Brain microvascular endothelial cell (primary cell): Measurements from ENCODE around the gene LSAMP.
A peak's percentile ranks its signal among the peaks of the same experiment; 100 is the strongest.

ENCODE experiments used
- DNase-seq: peaks from one replicate; pipeline ENCODE4 v3.0.0-alpha.2; 2020
- H3K27ac ChIP-seq: fragments of 250-450 bp; sonication (Bioruptor Pico); 2 replicates; pipeline ENCODE4 v1.5.1; 2020; ENCODE audit warnings: mild to moderate bottlenecking, moderate library complexity
- H3K27me3 ChIP-seq: fragments of 250-450 bp; sonication (Bioruptor Pico); replicated peaks from 2 replicates; pipeline ENCODE4 v1.5.1; 2020; ENCODE audit warnings: mild to moderate bottlenecking
- H3K36me3 ChIP-seq: fragments of 250-450 bp; sonication (Bioruptor Pico); replicated peaks from 2 replicates; pipeline ENCODE4 v1.5.1; 2020; ENCODE audit warnings: mild to moderate bottlenecking
- H3K4me3 ChIP-seq: 2 replicates; pipeline ENCODE4 v1.5.1; 2011; ENCODE audit warnings: low read depth, mild to moderate bottlenecking, control low read depth, low read length, moderate library complexity
- in situ Hi-C: cut with HindIII; loops from 2 replicates; pipeline ENCODE4 v1.10.0; 2017; ENCODE audit warnings: low sequenced_read_pairs, low pct_ligation_motif_present
- TF ChIP-seq, protein P1 (sequence below): IDR thresholded peaks from 2 replicates; pipeline ENCODE4 v1.5.1; 2011; ENCODE audit warnings: low read depth, mild to moderate bottlenecking, moderate library complexity, low read length, control low read depth, inconsistent platforms; ENCODE audit errors: missing control alignments

LSAMP gene

DNA sequence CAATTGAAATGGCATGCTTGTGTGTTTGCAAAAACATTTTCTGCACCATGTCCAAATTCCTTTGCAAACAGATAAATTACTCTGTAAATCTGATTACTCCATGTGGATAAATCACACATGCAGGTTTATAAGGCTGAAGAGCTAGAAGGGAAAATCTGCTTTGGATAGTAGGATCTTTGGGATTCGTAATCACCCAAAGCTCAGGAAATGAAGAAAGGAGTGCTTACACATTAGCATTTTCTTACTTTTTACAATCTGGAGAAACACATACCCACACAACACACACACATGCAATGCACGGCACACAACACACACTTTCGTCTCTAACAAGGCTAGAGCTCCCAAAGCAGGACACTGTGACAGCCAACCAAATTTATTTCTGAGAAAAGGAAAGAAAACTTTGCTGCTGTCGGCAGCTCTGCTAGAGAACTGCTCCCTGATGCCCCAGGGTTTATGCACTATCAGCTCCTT, 2.1 kb downstream of the LSAMP start:
- Histone ChIP-seq H3K27ac (no peak overlapping the region), H3K4me3 (peak overlapping the region; percentile 33), H3K27me3 (no peaks in the 10 kb centered on the region), H3K36me3 (no peaks in the 10 kb centered on the region)
- TF ChIP-seq, protein P1, sequence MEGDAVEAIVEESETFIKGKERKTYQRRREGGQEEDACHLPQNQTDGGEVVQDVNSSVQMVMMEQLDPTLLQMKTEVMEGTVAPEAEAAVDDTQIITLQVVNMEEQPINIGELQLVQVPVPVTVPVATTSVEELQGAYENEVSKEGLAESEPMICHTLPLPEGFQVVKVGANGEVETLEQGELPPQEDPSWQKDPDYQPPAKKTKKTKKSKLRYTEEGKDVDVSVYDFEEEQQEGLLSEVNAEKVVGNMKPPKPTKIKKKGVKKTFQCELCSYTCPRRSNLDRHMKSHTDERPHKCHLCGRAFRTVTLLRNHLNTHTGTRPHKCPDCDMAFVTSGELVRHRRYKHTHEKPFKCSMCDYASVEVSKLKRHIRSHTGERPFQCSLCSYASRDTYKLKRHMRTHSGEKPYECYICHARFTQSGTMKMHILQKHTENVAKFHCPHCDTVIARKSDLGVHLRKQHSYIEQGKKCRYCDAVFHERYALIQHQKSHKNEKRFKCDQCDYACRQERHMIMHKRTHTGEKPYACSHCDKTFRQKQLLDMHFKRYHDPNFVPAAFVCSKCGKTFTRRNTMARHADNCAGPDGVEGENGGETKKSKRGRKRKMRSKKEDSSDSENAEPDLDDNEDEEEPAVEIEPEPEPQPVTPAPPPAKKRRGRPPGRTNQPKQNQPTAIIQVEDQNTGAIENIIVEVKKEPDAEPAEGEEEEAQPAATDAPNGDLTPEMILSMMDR = no peak
- in situ Hi-C loops = no loop called here
- no peak for DNase-seq

DNA sequence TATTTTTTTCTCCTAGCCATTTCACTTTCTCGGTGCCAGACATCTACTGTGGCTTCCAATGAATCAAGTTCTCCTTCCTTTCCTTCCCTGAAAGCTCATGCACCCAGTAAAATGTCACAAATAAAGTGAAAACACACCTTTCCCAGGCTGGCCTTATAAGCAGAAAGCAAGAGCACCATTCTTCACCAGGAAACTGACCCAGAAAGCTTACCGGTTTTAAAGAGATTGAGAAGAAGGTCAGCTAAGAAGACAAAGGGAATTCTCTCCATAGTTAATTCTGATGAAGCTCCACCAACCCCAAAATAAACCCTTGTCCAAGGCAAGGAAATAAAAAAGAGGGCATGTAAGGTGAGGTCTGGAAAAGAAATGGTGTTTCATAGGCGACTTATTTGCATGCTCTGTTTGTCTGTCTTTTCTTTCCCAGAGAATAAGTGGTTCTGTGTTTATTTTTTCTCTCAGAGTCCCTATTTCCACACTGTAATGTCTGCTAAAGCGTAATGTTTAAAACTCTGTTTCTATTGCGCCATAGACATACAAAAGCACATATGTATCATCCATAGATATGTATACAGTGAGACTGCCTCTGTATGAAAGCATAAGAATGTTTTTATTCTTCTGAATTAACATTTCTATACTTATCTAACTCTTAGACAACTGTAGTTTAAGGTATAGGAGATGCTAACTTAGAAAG, 2.8 kb downstream of the LSAMP start:
- H3K27me3 ChIP-seq = no peaks in the 10 kb centered on the region
- TF ChIP-seq, protein P1 = no peak
- H3K27ac ChIP-seq = no peak overlapping the region
- no peaks in the 10 kb centered on the region for H3K36me3 ChIP-seq
- in situ Hi-C loops = no loop called here
- H3K4me3 ChIP-seq = no peak overlapping the region
- no peak for DNase-seq

DNA sequence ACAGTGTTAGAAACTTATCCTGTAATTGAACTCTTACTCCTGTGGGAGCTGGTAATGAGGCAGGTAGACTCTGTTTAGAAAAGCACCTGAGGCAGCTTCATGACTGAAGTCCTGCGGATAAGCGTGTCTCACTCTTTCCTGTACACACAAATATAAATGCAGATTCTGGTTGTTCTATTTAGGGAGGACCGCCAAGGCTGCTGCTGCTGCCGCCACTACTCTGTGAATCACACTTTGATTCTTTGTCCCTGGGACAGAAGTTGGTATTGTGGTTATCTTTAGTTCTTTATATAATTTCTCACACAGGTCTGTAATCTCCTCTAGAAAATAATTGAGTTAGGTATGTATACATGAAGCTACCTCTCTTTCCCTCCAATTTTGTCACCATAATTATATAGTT, 3.6 kb downstream of the LSAMP start:
- in situ Hi-C loops = no loop called here
- TF ChIP-seq, protein P1 = no peak

DNA sequence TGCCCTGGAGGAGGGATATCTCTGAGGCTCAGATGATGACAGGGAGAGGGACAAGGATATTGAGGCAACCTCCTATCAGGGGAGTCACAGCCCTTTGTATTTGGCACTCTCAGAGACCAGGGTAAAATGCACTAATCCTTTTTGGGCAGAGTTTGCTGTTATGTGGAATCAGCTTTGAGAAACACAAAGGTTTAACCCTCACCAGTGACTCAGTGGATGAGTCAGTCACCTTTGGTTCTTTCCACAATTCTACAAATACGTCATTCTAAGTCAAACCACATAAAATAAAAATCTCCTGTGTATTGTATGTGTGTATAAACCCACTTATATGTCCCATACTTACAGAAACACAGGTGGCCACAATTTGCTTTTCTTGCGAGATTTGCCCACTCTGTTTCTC, 5.1 kb downstream of the LSAMP start:
- H3K36me3 ChIP-seq = no peaks in the 10 kb centered on the region
- TF ChIP-seq, protein P1 = no peak
- no peaks in the 10 kb centered on the region for H3K27me3 ChIP-seq
- in situ Hi-C loops = no loop called here
- H3K4me3 ChIP-seq = no peak overlapping the region
- H3K27ac ChIP-seq = no peak overlapping the region
- DNase-seq = peak; percentile 76

More for the DNA sequence above, 3.6 kb downstream of the LSAMP start:
- Histone ChIP-seq H3K27ac (no peak overlapping the region), H3K27me3 (no peaks in the 10 kb centered on the region), H3K36me3 (no peaks in the 10 kb centered on the region), H3K4me3 (no peak overlapping the region)
- DNase-seq = no peak

DNA sequence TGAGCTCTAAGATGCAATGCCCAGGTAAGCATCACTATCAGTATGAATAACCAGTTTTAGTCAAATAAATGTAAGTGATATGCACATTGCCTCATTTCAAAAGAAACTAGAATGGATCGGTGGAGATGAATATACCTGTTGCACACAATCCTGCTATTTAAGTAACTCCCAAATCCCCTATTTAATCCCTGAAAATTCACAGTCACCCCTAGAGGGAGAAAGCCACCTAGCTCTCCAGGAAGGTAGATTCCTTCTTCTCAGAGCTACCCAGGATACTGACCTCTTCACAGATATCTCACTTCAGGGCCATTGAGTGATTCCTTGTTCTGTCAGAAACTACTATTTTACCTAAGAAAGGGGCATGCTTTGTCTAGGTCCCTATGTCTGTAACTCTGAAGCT, 11.7 kb downstream of the LSAMP start:
- TF ChIP-seq, protein P1 = peak; percentile 2
- Histone ChIP-seq H3K4me3 (no peak overlapping the region), H3K27me3 (no peaks in the 10 kb centered on the region), H3K36me3 (no peaks in the 10 kb centered on the region), H3K27ac (no peak overlapping the region)
- in situ Hi-C loops = no loop called here
- no peak for DNase-seq

DNA sequence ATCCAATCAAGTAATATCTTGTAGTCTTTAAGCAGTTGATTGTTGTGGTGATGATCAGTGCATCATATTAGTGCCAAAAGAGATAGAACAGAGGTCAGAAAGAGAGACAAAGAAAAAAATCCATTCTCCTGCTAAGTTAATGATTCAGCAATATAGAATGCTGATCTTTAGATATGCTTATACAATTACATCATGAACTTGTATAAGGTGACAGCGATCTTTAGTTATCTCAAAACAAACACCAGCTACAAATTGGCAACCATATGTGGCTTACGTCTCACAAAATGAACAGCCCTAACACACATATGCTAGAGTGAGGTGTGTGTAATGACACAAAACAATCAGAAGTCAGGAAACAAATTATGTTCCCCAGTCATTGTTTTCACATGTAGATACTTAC, 12.5 kb downstream of the LSAMP start:
- in situ Hi-C loops = no loop called here
- Histone ChIP-seq H3K36me3 (no peaks in the 10 kb centered on the region), H3K4me3 (no peak overlapping the region), H3K27me3 (no peaks in the 10 kb centered on the region), H3K27ac (no peak overlapping the region)
- TF ChIP-seq, protein P1 = no peak
- peak; percentile 39 for DNase-seq
